ENCODE data around the gene FAM151A.

Gene FAM151A

DNA sequence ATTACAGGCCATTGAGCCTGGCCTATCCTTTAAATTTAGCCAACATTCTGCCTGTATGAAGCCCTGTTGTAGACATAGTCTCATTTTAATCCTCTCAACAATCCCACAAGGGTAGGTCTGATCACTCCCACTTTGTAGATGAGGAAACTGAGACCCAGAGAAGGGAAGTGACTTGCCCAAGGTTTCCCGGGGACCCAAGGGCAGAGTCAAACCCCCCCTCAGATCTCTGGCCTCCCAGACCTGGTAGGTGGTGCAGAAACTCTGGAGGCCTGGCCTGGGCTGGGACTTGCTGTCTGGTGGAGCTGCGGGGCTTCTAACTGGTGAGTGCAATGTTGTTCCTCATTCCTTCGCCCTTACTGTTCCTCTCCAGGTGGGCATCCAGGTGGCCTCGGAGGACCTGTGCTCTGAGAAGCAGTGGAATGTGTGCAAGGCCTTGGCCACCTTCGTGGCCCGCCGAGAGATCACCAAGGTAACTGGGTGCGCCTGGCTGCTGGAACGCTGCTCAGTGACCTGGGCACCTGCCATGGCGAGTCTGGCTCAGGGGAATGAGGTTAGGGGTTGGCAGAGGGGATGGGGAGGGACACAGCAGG is 29.7 kb downstream of the FAM151A start:
- TF ChIP-seq CTCF (conservative IDR thresholded peaks at IDR 0.05) (no peak), ZFX (IDR thresholded peaks at IDR 0.05) (no peak)
- H3K27ac ChIP-seq: no peak overlapping the region

DNA sequence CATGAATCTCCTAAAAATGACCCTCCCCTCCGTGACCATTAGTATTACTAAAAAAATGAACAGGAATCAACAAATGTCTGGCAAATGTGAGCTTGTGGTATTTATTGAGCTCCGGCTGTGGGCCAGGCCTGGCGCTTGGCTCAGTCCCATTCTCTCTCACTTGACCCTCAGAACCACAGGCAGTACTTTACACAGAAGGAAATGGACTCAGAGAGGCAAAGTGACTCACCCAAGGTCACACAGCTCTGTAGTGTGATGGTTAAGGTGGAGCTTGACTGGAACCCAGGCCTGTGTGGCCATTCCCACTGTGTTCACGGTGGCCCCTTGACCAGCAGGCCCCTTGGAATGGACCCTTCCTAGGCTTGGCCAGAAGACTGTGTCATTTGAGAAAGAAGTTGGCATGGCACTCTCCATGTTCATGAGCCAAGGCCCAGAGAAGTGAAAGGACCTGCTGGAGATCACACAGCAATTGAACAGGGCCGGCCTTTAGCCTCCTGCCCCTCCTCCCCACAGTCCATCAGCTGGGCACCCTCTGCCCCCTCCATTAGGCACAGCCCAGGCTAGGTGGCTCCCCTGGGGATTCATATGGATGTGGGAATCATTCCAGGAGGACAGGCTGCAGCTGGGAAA is 32.1 kb downstream of the FAM151A start:
- no peak for TF ChIP-seq CTCF (conservative IDR thresholded peaks at IDR 0.05)
- TF ChIP-seq ZFX (IDR thresholded peaks at IDR 0.05): no peak
- H3K27ac ChIP-seq: no peak overlapping the region

DNA sequence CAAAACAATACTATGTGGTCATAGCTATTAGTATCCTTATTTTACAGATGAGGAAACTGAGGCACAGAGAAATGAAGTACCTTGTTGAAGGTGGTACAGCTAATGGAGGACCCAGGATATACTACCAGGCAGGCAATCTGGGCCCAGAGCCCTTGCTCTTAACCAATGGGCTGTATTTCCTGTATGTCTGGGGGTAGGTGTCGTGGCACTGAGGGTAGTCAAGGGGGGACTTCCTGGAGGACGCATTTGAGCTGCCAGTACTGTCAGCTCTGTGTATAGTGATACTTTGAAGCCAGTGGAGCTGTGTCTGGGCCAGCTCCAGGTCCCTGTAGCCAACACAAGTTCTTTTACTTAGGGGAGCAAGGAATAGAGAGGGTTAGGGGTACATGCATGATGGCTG is 34.9 kb downstream of the FAM151A start:
- H3K27ac ChIP-seq: no peak overlapping the region
- TF ChIP-seq ZFX (IDR thresholded peaks at IDR 0.05) (no peak), CTCF (conservative IDR thresholded peaks at IDR 0.05) (no peak)

- TF ChIP-seq ZFX (IDR thresholded peaks at IDR 0.05): no peak
- no peak for TF ChIP-seq CTCF (conservative IDR thresholded peaks at IDR 0.05)
- H3K27ac ChIP-seq: no peak overlapping the region
These were observed 37.9 kb downstream of the FAM151A start for GRCh38 chr1:54585181-54586066.

GRCh38 chr1:54584575-54584974 is 38.8 kb downstream of the FAM151A start:
- TF ChIP-seq CTCF (conservative IDR thresholded peaks at IDR 0.05): no peak
- TF ChIP-seq ZFX (IDR thresholded peaks at IDR 0.05): no peak
- H3K27ac ChIP-seq: no peak overlapping the region

GRCh38 chr1:54583871-54584270 is 39.5 kb downstream of the FAM151A start:
- no peak for TF ChIP-seq ZFX (IDR thresholded peaks at IDR 0.05)
- TF ChIP-seq CTCF (conservative IDR thresholded peaks at IDR 0.05): no peak
- H3K27ac ChIP-seq: no peak overlapping the region

- H3K27ac ChIP-seq: peak overlapping the region; percentile 82; the same call in 1 of the 2 replicates
- TF ChIP-seq ZFX (IDR thresholded peaks at IDR 0.05) (no peak), CTCF (conservative IDR thresholded peaks at IDR 0.05) (no peak)
These were observed 40.0 kb downstream of the FAM151A start for GRCh38 chr1:54583307-54583686.

Measured in C4-2B (cell line).